HG03378 (cell line): Measurements from ENCODE around the gene TMEM179.

Source experiments
- ATAC-seq: cut with Tn5 transposase; IDR thresholded peaks from one replicate; pipeline ENCODE4 v1.9.1; 2021; ENCODE audit warnings: mild to moderate bottlenecking, moderate library complexity; ENCODE audit not compliant: unreplicated experiment

TMEM179 gene

DNA sequence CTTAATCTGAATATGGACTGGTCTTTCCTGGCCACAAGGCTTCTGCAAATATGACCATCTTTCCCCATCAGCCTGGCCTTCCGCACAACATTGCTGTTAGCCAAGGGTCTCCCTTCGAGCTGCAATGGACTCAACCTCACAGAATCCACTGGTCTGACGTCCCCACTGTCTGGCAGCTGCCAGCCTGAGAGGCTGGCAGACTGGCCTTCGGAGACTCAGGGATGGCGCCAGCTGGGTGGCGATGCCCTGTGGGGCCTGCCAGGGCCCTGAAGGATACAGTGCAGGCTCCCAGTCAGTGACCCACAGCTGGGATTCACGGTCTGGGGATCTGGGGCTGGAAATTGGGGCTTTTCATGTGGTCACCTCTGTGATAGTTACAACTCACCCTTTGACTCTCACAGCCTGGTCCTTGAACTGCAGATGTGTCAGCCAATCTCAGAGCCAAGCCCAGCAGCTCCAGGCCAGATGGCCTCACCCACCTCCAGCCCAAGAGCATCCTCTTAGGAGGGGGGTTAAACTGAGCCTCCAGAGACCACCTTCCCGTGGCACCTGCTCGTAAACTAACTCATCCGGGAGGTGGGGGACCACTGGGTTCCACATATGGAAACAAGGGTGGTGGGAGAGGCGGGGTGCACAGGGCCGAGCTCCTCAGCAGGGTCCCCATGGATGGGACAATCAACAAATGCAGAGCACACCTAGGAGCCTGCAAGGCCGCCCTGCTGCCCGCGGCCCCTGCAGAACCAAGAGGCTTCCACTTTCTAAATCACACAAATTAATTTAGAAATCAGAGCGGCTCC is 46.1 kb downstream of the TMEM179 start:
- no peak for ATAC-seq

DNA sequence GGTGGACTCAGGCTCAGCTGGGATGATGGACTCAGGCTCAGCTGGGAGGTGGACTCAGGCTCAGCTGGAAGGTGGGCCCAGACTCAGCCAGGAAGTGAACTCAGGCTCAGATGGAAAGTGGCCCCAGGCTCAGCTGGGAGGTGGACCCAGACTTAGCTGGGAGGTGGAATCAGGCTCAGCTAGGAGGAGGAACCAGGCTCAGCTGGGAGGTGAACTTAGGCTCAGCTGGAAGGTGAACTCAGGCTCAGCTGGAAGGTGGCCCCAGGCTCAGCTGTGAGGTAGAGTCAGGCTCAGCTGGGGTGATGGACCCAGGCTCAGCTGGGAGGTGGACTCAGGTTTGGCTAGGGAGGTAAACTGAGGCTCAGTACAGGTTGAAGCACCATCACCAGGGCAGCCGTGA is 46.8 kb downstream of the TMEM179 start:
- ATAC-seq = no peak

DNA sequence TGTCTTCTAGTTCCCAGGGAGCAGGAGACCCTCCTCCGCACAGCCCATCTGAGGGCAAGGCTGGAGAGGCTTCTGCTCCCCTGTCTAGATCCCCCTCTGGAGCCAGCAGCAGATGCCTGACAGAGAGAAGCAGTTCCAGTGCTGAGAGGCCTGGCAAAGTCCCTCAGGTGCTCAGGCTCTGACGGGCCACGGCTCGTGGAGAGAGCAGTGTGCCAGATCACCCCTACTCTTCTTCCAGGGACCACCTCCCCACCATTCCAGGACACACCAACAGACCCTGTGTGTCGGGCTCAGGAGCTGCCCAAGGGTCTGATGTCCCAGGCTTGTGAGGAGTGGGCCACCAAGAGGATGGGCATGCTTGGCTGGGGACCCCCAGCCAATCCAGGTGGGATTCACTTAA is 47.5 kb downstream of the TMEM179 start:
- no peak for ATAC-seq

GRCh38 chr14:104556256-104557021 is 48.1 kb downstream of the TMEM179 start:
- no peak for ATAC-seq

- ATAC-seq = no peak
Measured at GRCh38 chr14:104555430-104556255, 48.9 kb downstream of the TMEM179 start.

- no peak for ATAC-seq
Measured at GRCh38 chr14:104554608-104555429, 49.8 kb downstream of the TMEM179 start.

DNA sequence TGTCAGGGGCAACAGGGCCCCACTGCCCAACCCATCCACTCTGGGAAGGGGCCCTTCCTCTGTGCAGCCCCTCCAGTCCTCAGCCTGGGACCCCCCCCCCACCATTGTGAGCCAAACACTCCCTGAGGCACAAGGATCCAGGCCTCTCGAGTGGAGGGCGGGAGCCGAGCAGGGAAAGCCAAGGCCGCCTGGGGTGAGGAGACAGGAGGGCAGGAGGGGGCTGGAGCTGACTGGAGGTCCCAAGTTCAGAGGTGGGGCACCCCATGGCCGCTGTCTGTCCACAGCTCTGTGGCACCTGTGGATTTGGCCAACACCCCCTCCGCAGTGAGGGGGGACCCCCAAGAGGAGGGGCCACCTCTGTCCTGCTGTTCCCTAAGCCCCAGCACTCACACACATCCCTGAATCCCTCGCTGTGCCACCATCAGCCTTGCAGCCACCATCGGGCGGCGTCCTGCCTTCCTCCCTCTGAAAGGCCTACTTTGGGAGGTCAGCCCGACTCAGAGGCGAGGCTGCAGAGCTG is 50.4 kb downstream of the TMEM179 start:
- no peak for ATAC-seq

DNA sequence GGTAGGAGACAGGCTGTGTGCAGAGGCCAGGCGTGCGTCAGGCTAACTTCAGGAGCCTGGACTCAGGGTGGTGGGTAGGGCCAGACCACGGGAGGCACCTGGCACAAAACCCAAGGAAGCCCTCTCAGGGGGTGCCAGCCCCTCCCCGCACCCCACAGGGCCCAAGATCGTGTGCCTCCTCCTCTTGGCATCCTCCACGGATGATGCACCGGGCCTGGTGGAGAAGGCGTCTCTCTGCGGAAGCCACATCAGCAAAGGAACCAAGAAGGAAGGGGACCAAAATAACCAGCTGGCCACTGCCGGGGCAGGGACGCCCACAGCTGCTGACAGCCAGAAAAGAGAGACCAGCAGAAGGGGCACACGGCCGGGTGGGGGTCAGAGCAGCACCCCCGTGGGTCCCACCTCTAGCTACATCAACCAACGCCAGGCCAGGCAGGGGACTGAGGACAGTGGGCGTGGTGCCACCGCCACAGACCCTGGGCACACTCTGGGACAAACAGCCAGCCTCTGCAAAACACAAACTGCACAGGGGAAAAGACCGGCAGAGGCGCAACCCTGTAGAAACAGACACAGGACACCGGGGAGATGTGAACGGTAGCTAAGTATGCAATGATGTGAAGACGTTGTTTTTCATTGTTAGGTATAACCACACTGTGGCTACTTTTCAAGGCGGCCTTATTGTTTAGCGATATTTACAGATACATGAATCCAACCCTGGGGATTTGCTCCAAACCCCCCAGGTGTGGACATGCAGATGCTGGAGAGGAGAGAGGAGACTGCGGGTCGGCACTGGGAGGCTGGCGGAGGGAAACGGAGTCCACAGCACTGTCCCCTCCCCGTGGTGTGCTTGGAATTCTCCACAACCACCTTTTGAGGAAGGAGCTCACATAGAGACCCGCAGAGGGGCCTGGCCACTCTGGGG is 51.1 kb downstream of the TMEM179 start:
- ATAC-seq = no peak

GRCh38 chr14:104552738-104553125 is 51.8 kb downstream of the TMEM179 start:
- no peak for ATAC-seq

- ATAC-seq = no peak
Measured at GRCh38 chr14:104551851-104552737, 52.5 kb downstream of the TMEM179 start.

GRCh38 chr14:104550861-104551728 is 53.5 kb downstream of the TMEM179 start:
- no peak for ATAC-seq

- no peak for ATAC-seq
Measured at GRCh38 chr14:104550340-104550860, 54.2 kb downstream of the TMEM179 start.

GRCh38 chr14:104549536-104550339 is 54.8 kb downstream of the TMEM179 start:
- ATAC-seq = no peak

DNA sequence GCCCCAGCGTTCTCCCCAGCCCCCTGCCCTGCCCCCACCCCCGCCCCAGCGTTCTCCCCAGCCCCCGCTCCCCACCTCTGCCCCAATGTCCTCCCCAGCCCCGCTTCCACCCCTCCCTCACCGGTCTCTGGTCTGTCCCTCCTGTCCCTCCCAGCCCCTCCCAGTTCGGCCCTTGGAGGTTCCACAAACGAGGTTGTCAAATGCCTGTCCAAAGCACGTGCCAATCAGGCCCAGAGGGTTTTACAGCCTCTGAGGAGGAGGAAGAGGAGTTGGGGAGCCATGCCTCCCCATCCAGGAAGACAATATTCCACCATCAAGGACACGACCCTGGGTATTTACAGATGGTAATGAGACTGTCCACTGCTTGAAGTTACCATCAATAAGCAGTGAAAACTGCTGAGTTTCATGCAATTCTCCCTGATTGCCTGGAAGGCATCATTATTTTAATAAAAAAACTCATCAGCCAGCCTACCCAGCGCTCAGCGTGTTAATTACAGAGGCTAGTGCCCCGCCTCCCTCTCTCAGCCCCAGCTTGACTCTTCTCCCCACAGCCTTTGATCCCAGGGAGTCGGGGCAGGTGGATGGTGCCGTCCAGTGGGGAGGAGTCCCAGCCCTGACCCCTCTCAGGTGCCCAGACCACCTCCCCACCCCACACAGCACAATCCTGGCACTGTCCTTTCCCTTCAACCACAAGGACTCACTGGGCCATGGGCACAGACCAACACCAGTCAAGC is 55.6 kb downstream of the TMEM179 start:
- no peak for ATAC-seq

DNA sequence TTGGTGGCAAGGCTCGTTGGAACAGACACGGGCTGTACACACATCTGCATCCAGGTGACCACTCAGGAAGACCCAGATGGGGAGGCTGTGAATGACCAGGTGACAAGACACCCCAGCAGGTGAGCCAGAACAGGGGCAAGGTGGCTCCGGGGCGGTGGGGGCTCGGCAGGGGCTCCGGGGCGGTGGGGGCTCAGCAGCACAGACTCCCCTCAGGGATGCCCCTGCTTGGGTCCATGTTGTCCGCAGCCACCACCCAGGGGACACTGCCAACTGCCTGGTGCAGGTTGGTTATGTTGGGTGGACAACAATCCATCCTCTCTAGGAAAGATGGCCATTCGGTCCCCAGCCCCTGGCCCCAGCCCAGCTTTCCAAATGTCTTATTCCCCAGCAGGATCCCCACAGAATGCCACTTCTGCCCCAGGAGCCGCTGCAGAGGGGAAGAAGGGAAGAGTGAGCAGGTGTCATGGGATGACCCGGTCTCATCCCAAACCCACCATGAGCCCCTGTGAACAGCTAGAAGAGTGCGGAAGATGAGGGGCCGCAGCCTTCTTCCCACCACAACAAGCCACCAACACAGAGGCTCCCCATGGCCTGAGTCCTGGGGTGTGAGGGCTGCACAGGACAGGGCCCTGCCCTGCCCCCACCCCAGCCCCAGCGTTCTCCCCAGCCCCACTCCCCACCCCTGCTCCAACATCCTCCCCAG is 56.4 kb downstream of the TMEM179 start:
- no peak for ATAC-seq
